Calu3 (cell line): ENCODE measurements around the gene NFKBIB. TPM values are rescaled to one million over a fixed set of nuclear protein-coding genes. Genes with fewer than 3 reads are reported as not detected.

Source experiments
- BruUV-seq: library from RNA; stranded (reverse); fragments of 400-500 nt; replicated peaks from 2 replicates; lab custom pipeline; 2021; lab: Mats Ljungman, UMichigan
- CTCF ChIA-PET: fragments of 300-600 bp; sonication (Branson Sonifier 250); formaldehyde crosslinking; loops from one replicate; lab custom pipeline; 2022; ENCODE audit warnings: antibody characterized with exemption; lab: Charles Lee
- DNase-seq: peaks from one replicate; pipeline ENCODE4 v3.0.0; 2022
- H3K27ac Mint-ChIP-seq: one replicate; pipeline ENCODE4 v1.8.0; 2022; ENCODE audit warnings: mixed read lengths; ENCODE audit not compliant: unreplicated experiment
- H3K27me3 Mint-ChIP-seq: one replicate; pipeline ENCODE4 v1.8.0; 2022; ENCODE audit warnings: mixed read lengths; ENCODE audit not compliant: unreplicated experiment
- H3K36me3 Mint-ChIP-seq: one replicate; pipeline ENCODE4 v1.8.0; 2022; ENCODE audit warnings: mild to moderate bottlenecking, moderate library complexity, mixed read lengths; ENCODE audit not compliant: insufficient read depth, unreplicated experiment
- H3K4me1 Mint-ChIP-seq: one replicate; pipeline ENCODE4 v1.8.0; 2022; ENCODE audit warnings: mild to moderate bottlenecking, low read depth, mixed read lengths; ENCODE audit not compliant: unreplicated experiment
- H3K4me3 Mint-ChIP-seq: one replicate; pipeline ENCODE4 v1.8.0; 2022; ENCODE audit warnings: mild to moderate bottlenecking, low read depth, moderate library complexity, mixed read lengths; ENCODE audit not compliant: unreplicated experiment
- H3K9me3 Mint-ChIP-seq: one replicate; pipeline ENCODE4 v1.8.0; 2022; ENCODE audit warnings: low read depth, mixed read lengths; ENCODE audit not compliant: unreplicated experiment
- intact Hi-C: fragments of 100-400 bp; cut with micrococcal nuclease; formaldehyde crosslinking; loops from one replicate; pipeline ENCODE4 v1.10.0; 2022; ENCODE audit not compliant: unreplicated experiment
- total RNA-seq: library from RNA; stranded (reverse); gene quantifications from 2 replicates; pipeline ENCODE4 v1.2.3, GENCODE V29; 2022
- TF ChIP-seq, protein P1 (sequence below): fragments of 200-600 bp; IDR thresholded peaks from one replicate; pipeline ENCODE4 v1.8.0; 2022; ENCODE audit warnings: antibody characterized with exemption; ENCODE audit not compliant: unreplicated experiment

Gene NFKBIB
- total RNA-seq, 1 experiment from 2014 or later, result 62.6 TPM

DNA sequence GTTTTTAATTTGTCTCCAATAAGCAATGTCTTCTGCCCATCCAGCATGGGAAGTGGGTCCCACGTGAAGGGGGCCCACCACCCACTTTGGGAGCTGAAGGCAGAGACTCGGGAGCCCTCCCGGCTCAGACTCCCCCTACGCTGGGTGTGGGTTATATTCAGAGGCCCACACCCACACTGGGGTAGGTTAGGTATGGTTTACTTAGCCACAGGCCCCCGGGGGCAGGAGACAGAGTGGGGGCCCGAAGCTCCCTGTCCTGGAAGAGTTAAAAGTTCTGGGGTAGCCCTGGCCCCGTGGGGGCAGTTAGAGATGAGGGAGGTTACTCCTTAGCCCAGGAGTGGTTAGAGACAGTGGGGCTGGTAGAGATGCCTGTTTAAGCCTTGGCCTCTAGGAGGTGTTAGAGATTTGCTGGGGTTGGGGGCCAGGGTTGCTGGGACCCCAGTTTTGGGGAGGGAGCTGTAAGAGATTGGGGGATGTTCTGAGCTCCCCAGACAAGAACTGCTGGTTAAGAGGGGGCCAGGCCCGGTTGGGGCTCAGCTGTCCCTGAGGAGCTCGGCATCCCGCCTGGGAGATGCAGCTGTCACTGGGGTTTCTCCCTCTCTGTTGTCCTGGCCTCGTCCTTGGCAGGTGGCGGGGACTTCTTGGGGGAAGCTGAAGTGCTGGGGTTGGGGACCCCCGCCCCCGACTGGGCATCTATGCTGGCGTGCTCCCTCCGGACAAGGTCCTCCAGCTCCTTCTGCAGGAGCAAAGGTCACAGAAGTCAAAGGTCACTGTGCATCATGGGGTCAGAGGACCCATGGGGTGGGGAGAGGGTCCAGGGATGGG is 21.0 kb upstream of the NFKBIB start:
- intact Hi-C loops, result no loop called here
- H3K27ac Mint-ChIP-seq, result no peak overlapping the region
- CTCF ChIA-PET, result interaction anchor here (0.6 to 1.9 kb wide), 5 partner anchors 8 to 52 kb away, joined by 3 to 5 read pairs (median 3); partner anchors contain the start of genes MRPS12 and SARS2
- H3K36me3 Mint-ChIP-seq, result peaks cover 19% of the 10 kb centered on the region
- H3K27me3 Mint-ChIP-seq, result no peaks in the 10 kb centered on the region
- TF ChIP-seq, protein P1, sequence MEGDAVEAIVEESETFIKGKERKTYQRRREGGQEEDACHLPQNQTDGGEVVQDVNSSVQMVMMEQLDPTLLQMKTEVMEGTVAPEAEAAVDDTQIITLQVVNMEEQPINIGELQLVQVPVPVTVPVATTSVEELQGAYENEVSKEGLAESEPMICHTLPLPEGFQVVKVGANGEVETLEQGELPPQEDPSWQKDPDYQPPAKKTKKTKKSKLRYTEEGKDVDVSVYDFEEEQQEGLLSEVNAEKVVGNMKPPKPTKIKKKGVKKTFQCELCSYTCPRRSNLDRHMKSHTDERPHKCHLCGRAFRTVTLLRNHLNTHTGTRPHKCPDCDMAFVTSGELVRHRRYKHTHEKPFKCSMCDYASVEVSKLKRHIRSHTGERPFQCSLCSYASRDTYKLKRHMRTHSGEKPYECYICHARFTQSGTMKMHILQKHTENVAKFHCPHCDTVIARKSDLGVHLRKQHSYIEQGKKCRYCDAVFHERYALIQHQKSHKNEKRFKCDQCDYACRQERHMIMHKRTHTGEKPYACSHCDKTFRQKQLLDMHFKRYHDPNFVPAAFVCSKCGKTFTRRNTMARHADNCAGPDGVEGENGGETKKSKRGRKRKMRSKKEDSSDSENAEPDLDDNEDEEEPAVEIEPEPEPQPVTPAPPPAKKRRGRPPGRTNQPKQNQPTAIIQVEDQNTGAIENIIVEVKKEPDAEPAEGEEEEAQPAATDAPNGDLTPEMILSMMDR, result no peak
- TSS peak; percentile 62 for BruUV-seq
- peaks cover 8% of the 10 kb centered on the region for H3K4me1 Mint-ChIP-seq
- no peak for DNase-seq
- no peak overlapping the region for H3K4me3 Mint-ChIP-seq
- no peaks in the 10 kb centered on the region for H3K9me3 Mint-ChIP-seq

DNA sequence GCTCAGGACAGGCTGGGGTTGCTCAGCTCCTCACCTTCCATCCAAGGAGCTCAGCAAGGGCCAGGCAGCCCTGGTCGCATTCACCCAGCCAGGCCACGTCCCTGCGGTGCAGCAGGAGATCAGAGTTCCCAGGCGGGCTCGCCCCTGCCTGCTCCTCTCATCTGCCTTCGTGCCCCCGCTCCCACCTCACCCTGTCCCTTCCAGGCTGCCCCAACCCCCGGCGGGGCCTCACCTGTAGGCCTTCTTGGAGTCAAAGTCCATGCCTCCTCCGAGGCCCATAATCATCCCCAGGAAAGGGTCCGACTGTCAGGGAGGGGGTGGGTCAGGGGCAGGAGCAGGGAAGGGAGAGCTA is 20.4 kb upstream of the NFKBIB start:
- intact Hi-C loops, result no loop called here
- peaks cover 8% of the 10 kb centered on the region for H3K4me1 Mint-ChIP-seq
- TF ChIP-seq, protein P1, result no peak
- CTCF ChIA-PET, result interaction anchor here (0.6 to 1.9 kb wide), 3 partner anchors 8 to 51 kb away, joined by 3 to 5 read pairs (median 5); partner anchors contain the start of genes MRPS12 and SARS2
- H3K27me3 Mint-ChIP-seq, result no peaks in the 10 kb centered on the region
- no peak for DNase-seq
- no peak overlapping the region for H3K27ac Mint-ChIP-seq
- no peak overlapping the region for H3K4me3 Mint-ChIP-seq
- BruUV-seq, result no TSS peak
- H3K36me3 Mint-ChIP-seq, result peaks cover 19% of the 10 kb centered on the region
- H3K9me3 Mint-ChIP-seq, result no peaks in the 10 kb centered on the region

DNA sequence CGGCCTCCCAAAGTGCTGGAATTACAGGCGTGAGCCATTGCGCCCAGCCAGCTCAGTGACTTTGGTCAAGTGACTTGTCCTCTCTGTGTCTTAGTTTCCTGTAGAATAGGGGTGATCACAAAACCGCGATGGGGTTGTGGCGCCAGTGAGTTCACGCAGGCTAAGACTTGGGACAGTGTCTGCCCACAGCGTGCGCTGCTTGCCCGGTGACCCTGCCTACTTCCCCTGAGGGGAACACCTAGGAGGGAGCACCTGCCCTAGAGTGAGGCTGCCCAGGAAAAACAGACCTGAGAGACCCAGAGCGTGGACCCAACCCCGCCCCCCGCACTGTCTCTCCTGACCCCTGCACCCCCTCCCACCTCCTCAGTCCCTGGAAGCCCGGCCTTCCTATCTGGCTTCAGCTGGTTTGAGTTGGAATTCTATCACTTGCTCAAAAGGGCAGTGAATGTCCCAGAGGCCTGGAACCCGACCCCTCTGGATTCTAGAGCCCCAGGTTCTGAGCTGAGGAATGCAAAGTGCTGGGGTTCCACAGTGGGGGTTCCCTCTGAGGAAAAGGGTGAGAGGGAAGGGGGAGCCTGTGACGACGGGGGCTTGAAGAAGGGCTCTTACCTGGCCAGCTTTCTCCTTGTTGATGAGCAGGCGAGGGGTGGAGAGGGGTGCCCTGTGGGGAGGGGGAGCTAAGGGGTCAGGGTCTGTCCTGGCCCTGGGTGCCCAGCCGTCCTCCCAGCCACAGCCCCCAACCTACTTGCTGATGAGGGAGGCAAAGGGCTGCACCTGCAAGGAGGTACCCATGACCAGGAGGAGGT is 19.5 kb upstream of the NFKBIB start:
- Mint-ChIP-seq H3K36me3 (peaks cover 19% of the 10 kb centered on the region), H3K9me3 (no peaks in the 10 kb centered on the region), H3K27me3 (no peaks in the 10 kb centered on the region), H3K4me3 (no peak overlapping the region), H3K4me1 (peaks cover 8% of the 10 kb centered on the region), H3K27ac (no peak overlapping the region)
- no TSS peak for BruUV-seq
- CTCF ChIA-PET, result no interaction called here
- TF ChIP-seq, protein P1, result no peak
- intact Hi-C loops, result no loop called here
- no peak for DNase-seq

DNA sequence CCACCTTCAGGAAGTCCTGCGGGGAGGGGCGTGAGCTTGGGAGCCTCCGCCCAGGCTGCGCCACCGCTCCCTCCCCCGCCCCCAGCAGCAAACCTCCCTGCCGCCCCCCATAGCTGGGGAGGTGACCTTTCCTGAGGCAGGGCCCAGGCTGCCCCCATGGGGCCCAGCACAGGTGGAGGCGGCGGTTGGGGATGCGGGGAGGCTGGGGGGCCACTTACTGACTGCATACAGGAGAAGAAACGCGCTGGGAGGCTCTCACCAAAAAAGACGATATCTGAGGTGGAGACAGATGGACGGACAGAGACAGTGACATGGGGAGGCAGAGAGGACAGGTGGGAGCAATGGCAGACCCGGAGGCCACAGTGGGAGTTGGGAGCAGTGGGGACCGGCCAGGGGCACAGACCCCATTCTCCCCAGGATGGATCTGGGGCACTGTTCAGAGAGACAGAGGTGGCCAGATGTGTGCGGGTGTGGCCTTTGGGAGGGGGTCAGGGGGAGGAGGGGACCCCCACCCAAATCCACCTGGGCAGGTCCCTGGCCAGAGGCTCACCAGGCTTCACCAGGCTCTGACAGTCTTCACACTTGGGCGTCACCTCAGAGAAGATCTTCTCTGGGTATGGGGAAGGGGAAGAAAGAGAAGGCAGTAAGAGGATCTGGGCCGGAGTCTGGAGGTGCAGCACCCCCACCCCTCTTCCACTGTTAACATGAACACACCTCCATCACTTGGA is 18.7 kb upstream of the NFKBIB start:
- TF ChIP-seq, protein P1, result no peak
- CTCF ChIA-PET, result no interaction called here
- Mint-ChIP-seq H3K36me3 (peaks cover 19% of the 10 kb centered on the region), H3K4me1 (peaks cover 7% of the 10 kb centered on the region), H3K9me3 (no peaks in the 10 kb centered on the region), H3K27me3 (no peaks in the 10 kb centered on the region), H3K4me3 (no peak overlapping the region), H3K27ac (no peak overlapping the region)
- BruUV-seq, result no TSS peak
- DNase-seq, result no peak
- intact Hi-C loops, result no loop called here
